Hepatocyte (in vitro differentiated cells): ENCODE results near the gene BORCS8. TPM values are rescaled to one million over a fixed set of nuclear protein-coding genes. Genes with fewer than 3 reads are reported as not detected.

Experiments
- DNase-seq: peaks from one replicate; pipeline ENCODE4 v3.0.0-alpha.2; 2016; ENCODE audit warnings: low spot score
- H2AFZ ChIP-seq: fragments of 200-600 bp; sonication (generic); 2 replicates; pipeline ENCODE4 v1.6.0; 2016; ENCODE audit warnings: antibody characterized with exemption, mild to moderate bottlenecking
- H3K27ac ChIP-seq: fragments of 200-600 bp; sonication (generic); 2 replicates; pipeline ENCODE4 v1.5.1; 2016; ENCODE audit warnings: mild to moderate bottlenecking
- H3K27me3 ChIP-seq: fragments of 200-600 bp; sonication (generic); 2 replicates; pipeline ENCODE4 v1.6.1; 2016
- H3K36me3 ChIP-seq: fragments of 200-600 bp; sonication (generic); replicated peaks from 2 replicates; pipeline ENCODE4 v1.5.1; 2016; ENCODE audit warnings: low read depth; ENCODE audit not compliant: insufficient read depth
- H3K4me1 ChIP-seq: fragments of 200-600 bp; sonication (generic); 2 replicates; pipeline ENCODE4 v1.5.1; 2016; ENCODE audit warnings: mild to moderate bottlenecking, moderate library complexity; ENCODE audit not compliant: insufficient read depth
- H3K4me2 ChIP-seq: fragments of 200-600 bp; sonication (generic); 2 replicates; pipeline ENCODE4 v1.6.0; 2016
- H3K4me3 ChIP-seq: fragments of 200-600 bp; sonication (generic); 2 replicates; pipeline ENCODE4 v1.5.1; 2016; ENCODE audit warnings: mild to moderate bottlenecking
- H3K79me2 ChIP-seq: fragments of 200-600 bp; sonication (generic); 2 replicates; pipeline ENCODE4 v1.6.0; 2017; ENCODE audit warnings: mild to moderate bottlenecking
- H3K9me2 ChIP-seq: fragments of 200-600 bp; sonication (generic); replicated peaks from 2 replicates; pipeline ENCODE4 v1.6.0; 2017; ENCODE audit warnings: mild to moderate bottlenecking; ENCODE audit not compliant: insufficient read depth
- H3K9me3 ChIP-seq: fragments of 200-600 bp; sonication (generic); 2 replicates; pipeline ENCODE4 v1.5.1; 2016; ENCODE audit warnings: low read depth, mild to moderate bottlenecking
- H4K20me1 ChIP-seq: fragments of 200-600 bp; sonication (generic); 2 replicates; pipeline ENCODE4 v1.6.0; 2016; ENCODE audit warnings: mild to moderate bottlenecking; ENCODE audit not compliant: insufficient read depth, poor library complexity, severe bottlenecking
- CTCF ChIP-seq: fragments of 200-600 bp; sonication (generic); IDR thresholded peaks from 2 replicates; pipeline ENCODE4 v1.5.1; 2016; ENCODE audit warnings: antibody characterized with exemption, mild to moderate bottlenecking; ENCODE audit not compliant: poor library complexity
- EZH2 ChIP-seq: fragments of 200-600 bp; sonication (generic); IDR thresholded peaks from 2 replicates; pipeline ENCODE4 v1.6.1; 2016; ENCODE audit warnings: antibody characterized with exemption, mild to moderate bottlenecking, borderline replicate concordance
- EZH2phosphoT487 ChIP-seq: fragments of 200-600 bp; sonication (generic); IDR thresholded peaks from one replicate; pipeline ENCODE4 v1.6.1; 2018; ENCODE audit warnings: antibody characterized with exemption, mild to moderate bottlenecking, low read depth, moderate library complexity; ENCODE audit not compliant: unreplicated experiment, severe bottlenecking
- WGBS: methylation state at CpG from one replicate; pipeline ENCODE4 v1.1.6; 2016; ENCODE audit warnings: low lambda C conversion rate; ENCODE audit errors: missing lambda C conversion rate; 5-methylcytosine and 5-hydroxymethylcytosine counted together
- polyA plus RNA-seq: library from polyadenylated mRNA; unstranded; fragments of >200 nt; fragmentation: Nextera tagmentation; extraction: Ambion mirVana; gene quantifications from 2 replicates; pipeline ENCODE4 v1.2.1, GENCODE V29; 2016
- small RNA-seq: library from RNA; depleted of rRNA; stranded (forward); fragments of <200 nt; gene quantifications from one replicate; pipeline ENCODE3, GENCODE V24; 2014
- total RNA-seq: library from RNA; depleted of rRNA; stranded (reverse); fragments of >200 nt; gene quantifications from 2 replicates; pipeline ENCODE4 v1.2.3, GENCODE V29; 2014

BORCS8 gene
- total and polyA plus RNA-seq, 2 experiments from 2014 or later = 13.1 to 25.6 TPM

- no peak overlapping the region for H3K4me3 ChIP-seq
- H2AFZ ChIP-seq = no peak overlapping the region
- H3K27ac ChIP-seq = no peak overlapping the region
- no peak for DNase-seq
- H3K4me2 ChIP-seq = no peak overlapping the region
- H3K9me2 ChIP-seq = no peaks in the 10 kb centered on the region
- no peaks in the 10 kb centered on the region for H3K27me3 ChIP-seq
- peaks cover 8% of the 10 kb centered on the region for H3K79me2 ChIP-seq
- H4K20me1 ChIP-seq = no peaks in the 10 kb centered on the region
- H3K4me1 ChIP-seq = peaks cover 8% of the 10 kb centered on the region
- WGBS = 92% methylated on average over 6 of the region's 6 CpGs
- H3K36me3 ChIP-seq = no peaks in the 10 kb centered on the region
- no peak for TF ChIP-seq EZH2
- TF ChIP-seq CTCF = no peak
- no peak for TF ChIP-seq EZH2phosphoT487
- no peaks in the 10 kb centered on the region for H3K9me3 ChIP-seq
These were observed 58.0 kb downstream of the BORCS8 start for GRCh38 chr19:19133985-19134384.

GRCh38 chr19:19132912-19133311 is 59.0 kb downstream of the BORCS8 start:
- Histone ChIP-seq H3K27ac (no peak overlapping the region), H3K4me2 (no peak overlapping the region), H4K20me1 (no peaks in the 10 kb centered on the region), H3K27me3 (no peaks in the 10 kb centered on the region), H2AFZ (no peak overlapping the region), H3K9me3 (no peaks in the 10 kb centered on the region), H3K36me3 (no peaks in the 10 kb centered on the region), H3K79me2 (peaks cover 7% of the 10 kb centered on the region), H3K9me2 (no peaks in the 10 kb centered on the region), H3K4me1 (peaks cover 8% of the 10 kb centered on the region), H3K4me3 (no peak overlapping the region)
- no peak for TF ChIP-seq EZH2
- TF ChIP-seq CTCF = no peak
- no peak for TF ChIP-seq EZH2phosphoT487
- 97% methylated on average over 12 of the region's 12 CpGs for WGBS
- DNase-seq = no peak

- no peak overlapping the region for H3K4me2 ChIP-seq
- TF ChIP-seq EZH2 = no peak
- peaks cover under 1% of the 10 kb centered on the region for H3K79me2 ChIP-seq
- H3K27me3 ChIP-seq = no peaks in the 10 kb centered on the region
- H3K4me3 ChIP-seq = no peak overlapping the region
- H2AFZ ChIP-seq = no peak overlapping the region
- no peaks in the 10 kb centered on the region for H3K9me2 ChIP-seq
- peaks cover under 1% of the 10 kb centered on the region for H3K4me1 ChIP-seq
- H3K27ac ChIP-seq = no peak overlapping the region
- H3K36me3 ChIP-seq = no peaks in the 10 kb centered on the region
- no peak for DNase-seq
- WGBS = 70% methylated on average over 3 of the region's 3 CpGs
- H3K9me3 ChIP-seq = no peaks in the 10 kb centered on the region
- H4K20me1 ChIP-seq = no peaks in the 10 kb centered on the region
These were observed 60.0 kb downstream of the BORCS8 start for GRCh38 chr19:19131989-19132388.

Small RNAs within 50 kb of the gene (small RNA-seq; reads per million reads assigned to genes)
- not detected for gene RNU6-1028P

Other genes with a start within 250 kb of the BORCS8 start
- 35.6 and 36.4 TPM in 2 replicates for gene SUGP2, start 158.6 kb downstream of the BORCS8 start, total RNA-seq
- gene SUGP2, start 158.6 kb downstream of the BORCS8 start, polyA plus RNA-seq = 51.0 and 57.5 TPM in 2 replicates
- gene ARMC6, start 158.5 kb downstream of the BORCS8 start, total RNA-seq = 26.4 and 29.7 TPM in 2 replicates
- gene ARMC6, start 158.5 kb downstream of the BORCS8 start, polyA plus RNA-seq = 25.8 and 30.8 TPM in 2 replicates
- gene SLC25A42, start 128.2 kb downstream of the BORCS8 start, total RNA-seq = 11.5 and 13.8 TPM in 2 replicates
- 21.3 and 23.2 TPM in 2 replicates for gene SLC25A42, start 128.2 kb downstream of the BORCS8 start, polyA plus RNA-seq
- 19.6 and 22.1 TPM in 2 replicates for gene TMEM161A, start 53.7 kb downstream of the BORCS8 start, total RNA-seq
- 48.5 and 51.3 TPM in 2 replicates for gene TMEM161A, start 53.7 kb downstream of the BORCS8 start, polyA plus RNA-seq
- 0.32 and 0.70 TPM in 2 replicates for gene MEF2B, start 21.9 kb downstream of the BORCS8 start, total RNA-seq
- gene MEF2B, start 21.9 kb downstream of the BORCS8 start, polyA plus RNA-seq = 2.6 and 3.7 TPM in 2 replicates
- gene RFXANK, start 106 bp upstream of the BORCS8 start, total RNA-seq = 35.1 and 44.7 TPM in 2 replicates
- gene RFXANK, start 106 bp upstream of the BORCS8 start, polyA plus RNA-seq = 85.7 and 88.3 TPM in 2 replicates
- gene NR2C2AP, start 11.3 kb upstream of the BORCS8 start, total RNA-seq = 6.1 and 9.0 TPM in 2 replicates
- 5.2 and 10.4 TPM in 2 replicates for gene NR2C2AP, start 11.3 kb upstream of the BORCS8 start, polyA plus RNA-seq
- gene NCAN, start 19.8 kb upstream of the BORCS8 start, total RNA-seq = 0.03 TPM in 1 of 2 replicates, not detected in the other
- gene NCAN, start 19.8 kb upstream of the BORCS8 start, polyA plus RNA-seq = not detected in 2 replicates
- 3.1 and 4.5 TPM in 2 replicates for gene TM6SF2, start 81.1 kb upstream of the BORCS8 start, total RNA-seq
- gene TM6SF2, start 81.1 kb upstream of the BORCS8 start, polyA plus RNA-seq = 8.4 and 8.6 TPM in 2 replicates
- gene SUGP1, start 128.4 kb upstream of the BORCS8 start, total RNA-seq = 13.1 and 25.8 TPM in 2 replicates
- gene SUGP1, start 128.4 kb upstream of the BORCS8 start, polyA plus RNA-seq = 43.7 and 57.4 TPM in 2 replicates
- 21.2 and 31.8 TPM in 2 replicates for gene MAU2, start 128.7 kb upstream of the BORCS8 start, total RNA-seq
- 25.3 and 29.0 TPM in 2 replicates for gene MAU2, start 128.7 kb upstream of the BORCS8 start, polyA plus RNA-seq
- gene GATAD2A, start 213.5 kb upstream of the BORCS8 start, total RNA-seq = 28.0 and 35.7 TPM in 2 replicates
- gene GATAD2A, start 213.5 kb upstream of the BORCS8 start, polyA plus RNA-seq = 31.4 and 35.3 TPM in 2 replicates